Mesothelial cell of epicardium (in vitro differentiated cells): ENCODE data around the gene SH2D4B. TPM values are rescaled to one million over a fixed set of nuclear protein-coding genes. Genes with fewer than 3 reads are reported as not detected.

Source experiments
- DNase-seq, 2 experiments: peaks; one replicate each; pipeline ENCODE4 v3.0.0; 2021; ENCODE audit warnings: low spot score in 2 of 2; ENCODE audit not compliant: unreplicated experiment in 2 of 2
- H3K27ac Mint-ChIP-seq: 2 replicates; pipeline ENCODE4 v1.8.0; 2021; ENCODE audit warnings: mixed read lengths
- H3K27me3 Mint-ChIP-seq: 2 replicates; pipeline ENCODE4 v1.8.0; 2021; ENCODE audit warnings: low read depth, mixed read lengths
- H3K36me3 Mint-ChIP-seq: 2 replicates; pipeline ENCODE4 v1.8.0; 2021; ENCODE audit warnings: mixed read lengths
- H3K4me1 Mint-ChIP-seq: 2 replicates; pipeline ENCODE4 v1.8.0; 2021; ENCODE audit warnings: mixed read lengths
- H3K4me3 Mint-ChIP-seq: 2 replicates; pipeline ENCODE4 v1.8.0; 2021; ENCODE audit warnings: mild to moderate bottlenecking, moderate library complexity, mixed read lengths
- H3K9me3 Mint-ChIP-seq: 2 replicates; pipeline ENCODE4 v1.8.0; 2021; ENCODE audit warnings: mixed read lengths
- total RNA-seq: library from RNA; stranded (reverse); gene quantifications from 3 replicates; pipeline ENCODE4 v1.2.1, GENCODE V29; 2021
- TF ChIP-seq, protein P1 (sequence below): fragments of 200-600 bp; sonication (generic); IDR thresholded peaks from one replicate; pipeline ENCODE4 v1.5.0; 2021; ENCODE audit warnings: antibody characterized with exemption; ENCODE audit not compliant: unreplicated experiment

SH2D4B gene
- total RNA-seq, 1 donor from 2014 or later: 0.27 TPM

DNA sequence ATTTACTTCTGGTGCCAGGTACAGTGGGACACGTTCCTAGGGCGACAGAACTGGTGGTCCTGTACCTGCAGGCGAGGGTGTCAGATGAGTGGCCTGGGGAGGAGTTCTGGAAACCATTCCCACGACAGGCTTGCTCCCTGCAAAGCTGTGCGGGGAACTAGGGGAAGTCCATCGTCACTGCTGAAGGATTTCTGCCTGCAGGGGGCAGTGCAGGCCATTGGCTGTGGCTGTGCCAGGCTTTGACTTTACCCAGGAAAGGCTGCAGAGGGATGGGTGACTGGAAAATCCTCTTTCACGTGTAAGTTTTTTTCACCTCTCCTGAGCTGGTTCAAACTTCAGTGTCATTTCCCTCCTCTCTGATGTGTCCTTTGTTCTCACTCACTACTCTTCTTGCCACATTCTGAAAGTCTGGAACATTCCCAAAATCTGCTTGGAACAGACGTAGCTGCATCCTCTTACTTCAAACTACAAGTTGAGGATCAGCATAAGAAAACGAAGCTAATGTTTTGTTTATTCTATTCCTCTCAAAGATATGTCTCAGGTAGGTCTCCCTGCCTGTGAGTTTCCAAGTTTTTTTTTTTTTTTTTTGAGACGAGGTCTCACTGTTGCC, 126.5 kb downstream of the SH2D4B start:
- TF ChIP-seq, protein P1, sequence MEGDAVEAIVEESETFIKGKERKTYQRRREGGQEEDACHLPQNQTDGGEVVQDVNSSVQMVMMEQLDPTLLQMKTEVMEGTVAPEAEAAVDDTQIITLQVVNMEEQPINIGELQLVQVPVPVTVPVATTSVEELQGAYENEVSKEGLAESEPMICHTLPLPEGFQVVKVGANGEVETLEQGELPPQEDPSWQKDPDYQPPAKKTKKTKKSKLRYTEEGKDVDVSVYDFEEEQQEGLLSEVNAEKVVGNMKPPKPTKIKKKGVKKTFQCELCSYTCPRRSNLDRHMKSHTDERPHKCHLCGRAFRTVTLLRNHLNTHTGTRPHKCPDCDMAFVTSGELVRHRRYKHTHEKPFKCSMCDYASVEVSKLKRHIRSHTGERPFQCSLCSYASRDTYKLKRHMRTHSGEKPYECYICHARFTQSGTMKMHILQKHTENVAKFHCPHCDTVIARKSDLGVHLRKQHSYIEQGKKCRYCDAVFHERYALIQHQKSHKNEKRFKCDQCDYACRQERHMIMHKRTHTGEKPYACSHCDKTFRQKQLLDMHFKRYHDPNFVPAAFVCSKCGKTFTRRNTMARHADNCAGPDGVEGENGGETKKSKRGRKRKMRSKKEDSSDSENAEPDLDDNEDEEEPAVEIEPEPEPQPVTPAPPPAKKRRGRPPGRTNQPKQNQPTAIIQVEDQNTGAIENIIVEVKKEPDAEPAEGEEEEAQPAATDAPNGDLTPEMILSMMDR: peak; percentile 84
- Mint-ChIP-seq H3K4me3 (no peak overlapping the region), H3K27me3 (peaks cover 3% of the 10 kb centered on the region), H3K4me1 (peaks cover 8% of the 10 kb centered on the region), H3K27ac (no peak overlapping the region), H3K36me3 (no peaks in the 10 kb centered on the region), H3K9me3 (no peaks in the 10 kb centered on the region)
- peak; percentile 60 to 90 for DNase-seq

DNA sequence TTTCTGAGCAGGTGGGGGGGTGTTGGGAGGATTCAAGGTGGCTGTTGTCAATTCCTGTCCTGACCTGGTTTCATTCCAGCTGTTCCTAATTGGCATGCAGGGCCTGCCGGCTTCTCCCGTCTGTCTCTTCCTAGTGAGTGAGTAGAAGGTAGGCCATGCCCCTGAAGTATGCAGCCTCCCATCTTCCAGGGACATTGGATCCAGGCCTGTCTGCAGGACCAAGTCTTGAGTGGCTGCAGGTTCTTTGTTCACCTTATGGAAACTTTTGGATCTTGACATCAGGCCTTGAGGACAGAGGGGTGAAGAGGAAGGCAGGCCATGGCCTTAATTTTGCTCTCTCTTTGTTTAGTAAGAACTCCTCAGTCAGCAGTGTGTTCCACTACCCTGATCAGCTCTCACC, 131.8 kb downstream of the SH2D4B start:
- DNase-seq: no peak
- H3K36me3 Mint-ChIP-seq: no peaks in the 10 kb centered on the region
- no peaks in the 10 kb centered on the region for H3K9me3 Mint-ChIP-seq
- H3K4me1 Mint-ChIP-seq: peaks cover 2% of the 10 kb centered on the region
- no peak overlapping the region for H3K4me3 Mint-ChIP-seq
- H3K27me3 Mint-ChIP-seq: peaks cover 3% of the 10 kb centered on the region
- no peak overlapping the region for H3K27ac Mint-ChIP-seq
- TF ChIP-seq, protein P1: no peak

DNA sequence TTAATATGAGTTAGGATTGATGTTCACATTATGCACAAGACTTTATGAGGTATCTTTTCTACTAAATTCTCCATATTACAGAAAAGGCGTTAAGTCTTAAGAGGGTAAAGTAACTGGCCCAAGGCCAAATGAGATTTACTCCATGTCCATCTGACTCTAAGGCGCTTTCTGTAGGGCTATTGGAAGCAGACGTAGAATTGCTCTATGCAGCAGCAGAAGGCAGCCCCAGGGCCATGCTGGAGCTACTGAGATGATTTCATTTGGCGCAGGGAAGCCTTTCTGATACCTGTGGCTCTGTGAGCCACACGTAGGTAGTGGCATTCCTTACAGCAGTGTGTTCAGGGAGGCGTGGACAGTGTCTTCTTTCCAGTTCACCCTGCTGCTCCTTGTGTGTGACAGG, 133.1 kb downstream of the SH2D4B start:
- Mint-ChIP-seq H3K4me1 (peaks cover 2% of the 10 kb centered on the region), H3K4me3 (no peak overlapping the region), H3K36me3 (no peaks in the 10 kb centered on the region), H3K27me3 (peaks cover 3% of the 10 kb centered on the region), H3K27ac (no peak overlapping the region), H3K9me3 (peaks cover 5% of the 10 kb centered on the region)
- TF ChIP-seq, protein P1: no peak
- no peak for DNase-seq

DNA sequence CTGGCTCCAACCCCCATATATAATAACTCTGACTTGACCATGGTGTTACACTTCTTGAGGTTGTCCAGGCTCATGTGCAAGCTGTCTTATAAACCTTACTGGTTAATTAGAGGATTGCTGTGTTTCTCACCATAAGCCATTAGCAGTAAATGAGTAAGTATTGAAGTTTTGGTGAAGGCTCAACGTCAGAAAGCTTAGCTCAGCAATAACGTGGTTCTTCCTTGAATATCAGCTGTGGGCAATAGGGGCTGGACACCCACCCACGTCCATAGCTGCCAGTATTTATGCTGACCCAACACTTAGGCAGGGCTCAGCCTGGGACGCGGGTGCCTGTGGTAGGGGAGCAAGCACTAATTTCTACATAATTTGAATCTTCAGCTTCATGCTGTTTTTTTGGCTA, 134.1 kb downstream of the SH2D4B start:
- Mint-ChIP-seq H3K4me1 (peaks cover 2% of the 10 kb centered on the region), H3K27ac (no peak overlapping the region), H3K36me3 (peaks cover 2% of the 10 kb centered on the region), H3K4me3 (no peak overlapping the region), H3K27me3 (peaks cover 3% of the 10 kb centered on the region), H3K9me3 (peaks cover 14% of the 10 kb centered on the region)
- no peak for DNase-seq
- TF ChIP-seq, protein P1: no peak

DNA sequence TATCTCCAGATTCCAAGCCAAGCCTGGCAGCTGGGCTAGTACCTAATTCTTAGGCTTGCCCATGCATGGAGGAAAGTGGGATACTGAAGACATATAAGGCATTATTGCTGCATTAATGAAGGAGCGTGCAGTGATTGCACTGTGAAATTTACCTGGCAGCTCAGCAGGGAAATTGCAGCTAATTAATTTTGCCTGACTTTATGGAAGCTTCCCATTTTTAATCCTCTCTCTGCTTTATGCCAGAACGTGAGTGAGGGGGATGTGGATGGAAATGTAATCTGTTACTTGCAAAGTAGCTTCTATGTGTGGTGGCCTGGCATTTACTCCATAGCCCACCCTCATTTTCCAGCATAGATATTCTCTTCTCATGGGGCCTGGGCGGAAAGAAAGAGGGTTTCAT, 134.9 kb downstream of the SH2D4B start:
- H3K36me3 Mint-ChIP-seq: peaks cover 2% of the 10 kb centered on the region
- no peak overlapping the region for H3K27ac Mint-ChIP-seq

More for the DNA sequence above, 134.9 kb downstream of the SH2D4B start:
- no peak overlapping the region for H3K4me3 Mint-ChIP-seq
- peaks cover 2% of the 10 kb centered on the region for H3K4me1 Mint-ChIP-seq
- no peak for DNase-seq
- H3K27me3 Mint-ChIP-seq: peaks cover 3% of the 10 kb centered on the region
- TF ChIP-seq, protein P1: no peak
- H3K9me3 Mint-ChIP-seq: peaks cover 16% of the 10 kb centered on the region
